GM23338 (cell line): ENCODE measurements around the gene LRSAM1. TPM values are rescaled to one million over a fixed set of nuclear protein-coding genes. Genes with fewer than 3 reads are reported as not detected.

Experiments used
- ATAC-seq: fragments of 200-7000 bp; cut with Tn5 transposase; 3 replicates; pipeline ENCODE4 v1.9.1; 2020
- DNase-seq: peaks from one replicate; pipeline ENCODE4 v3.0.0-alpha.2; 2015; ENCODE audit warnings: low spot score
- H2AFZ ChIP-seq: fragments of 200-600 bp; sonication (generic); 2 replicates; pipeline ENCODE4 v1.8.0; 2016; ENCODE audit warnings: antibody characterized with exemption, mild to moderate bottlenecking, moderate library complexity
- H3F3A ChIP-seq: fragments of 200-600 bp; sonication (generic); replicated peaks from 2 replicates; pipeline ENCODE4 v1.8.0; 2017; ENCODE audit warnings: antibody characterized with exemption, mixed run types, low read depth
- H3K27ac ChIP-seq: fragments of 200-600 bp; sonication (generic); 2 replicates; pipeline ENCODE4 v1.6.1; 2016; ENCODE audit warnings: low read depth
- H3K27me3 ChIP-seq: fragments of 200-600 bp; sonication (generic); 2 replicates; pipeline ENCODE4 v1.8.0; 2016; ENCODE audit warnings: mild to moderate bottlenecking, mixed run types, moderate library complexity; ENCODE audit not compliant: insufficient read depth
- H3K36me3 ChIP-seq: fragments of 200-600 bp; sonication (generic); 2 replicates; pipeline ENCODE4 v1.8.0; 2016; ENCODE audit warnings: mild to moderate bottlenecking; ENCODE audit not compliant: insufficient read depth
- H3K4me1 ChIP-seq: fragments of 200-600 bp; sonication (generic); 2 replicates; pipeline ENCODE4 v1.8.0; 2016; ENCODE audit warnings: mild to moderate bottlenecking, moderate library complexity; ENCODE audit not compliant: insufficient read depth
- H3K4me2 ChIP-seq: fragments of 200-600 bp; sonication (generic); 2 replicates; pipeline ENCODE4 v1.7.1; 2017; ENCODE audit warnings: mixed run types
- H3K4me3 ChIP-seq: fragments of 200-600 bp; sonication (generic); 2 replicates; pipeline ENCODE4 v1.6.1; 2016; ENCODE audit warnings: mixed run types
- H3K79me2 ChIP-seq: fragments of 200-600 bp; sonication (generic); replicated peaks from 2 replicates; pipeline ENCODE4 v1.8.0; 2017; ENCODE audit warnings: mild to moderate bottlenecking; ENCODE audit not compliant: insufficient read depth
- H3K9me2 ChIP-seq: fragments of 200-600 bp; sonication (generic); 2 replicates; pipeline ENCODE4 v1.8.0; 2017; ENCODE audit not compliant: insufficient read depth
- H4K20me1 ChIP-seq: fragments of 200-600 bp; sonication (generic); replicated peaks from 2 replicates; pipeline ENCODE4 v1.8.0; 2017; ENCODE audit warnings: mild to moderate bottlenecking; ENCODE audit not compliant: insufficient read depth
- H3K27ac Mint-ChIP-seq: 2 replicates; pipeline ENCODE4 v1.8.0; 2020; ENCODE audit warnings: inconsistent platforms, mild to moderate bottlenecking, moderate library complexity, mixed read lengths
- H3K27me3 Mint-ChIP-seq: 3 replicates; pipeline ENCODE4 v1.8.0; 2022; ENCODE audit warnings: low read depth, mild to moderate bottlenecking, moderate library complexity, mixed read lengths, inconsistent platforms; ENCODE audit not compliant: insufficient read depth, poor library complexity
- H3K36me3 Mint-ChIP-seq: 3 replicates; pipeline ENCODE4 v1.8.0; 2021; ENCODE audit warnings: low read depth, mild to moderate bottlenecking, inconsistent platforms, moderate library complexity, mixed read lengths
- H3K4me1 Mint-ChIP-seq: 3 replicates; pipeline ENCODE4 v1.8.0; 2020; ENCODE audit warnings: mild to moderate bottlenecking, inconsistent platforms, mixed read lengths
- H3K4me3 Mint-ChIP-seq: 3 replicates; pipeline ENCODE4 v1.8.0; 2021; ENCODE audit warnings: moderate library complexity, mild to moderate bottlenecking, inconsistent platforms, mixed read lengths
- H3K9me3 Mint-ChIP-seq: 3 replicates; pipeline ENCODE4 v1.8.0; 2020; ENCODE audit warnings: moderate library complexity, mild to moderate bottlenecking, inconsistent platforms, mixed read lengths
- CREB1 ChIP-seq: fragments of 250-450 bp; sonication (Bioruptor Pico); IDR thresholded peaks from 2 replicates; pipeline ENCODE4 v1.5.0; 2020; ENCODE audit warnings: low read depth, mild to moderate bottlenecking, moderate library complexity
- CTCF ChIP-seq, 2 experiments: fragments of 200-600 bp in 1 of 2; sonication (generic) in 1 of 2; conservative IDR thresholded peaks; 2 replicates each; pipeline versions ENCODE4 v1.5.1 to v1.6.1; 2016 to 2017; ENCODE audit warnings: antibody characterized with exemption in 2 of 2, low read depth in 2 of 2, mild to moderate bottlenecking in 2 of 2, moderate library complexity in 1 of 2
- ETS1 ChIP-seq: IDR thresholded peaks from 2 replicates; pipeline ENCODE4 v1.6.1; 2016; ENCODE audit warnings: antibody characterized with exemption
- EZH2 ChIP-seq: fragments of 200-600 bp; sonication (generic); IDR thresholded peaks from one replicate; pipeline ENCODE4 v1.8.0; 2017; ENCODE audit warnings: antibody characterized with exemption, mild to moderate bottlenecking, low read depth; ENCODE audit not compliant: unreplicated experiment
- EZH2phosphoT487 ChIP-seq: fragments of 200-600 bp; sonication (generic); IDR thresholded peaks from one replicate; pipeline ENCODE4 v1.8.1; 2018; ENCODE audit warnings: antibody characterized with exemption; ENCODE audit not compliant: unreplicated experiment
- JUNB ChIP-seq: IDR thresholded peaks from one replicate; pipeline ENCODE4 v1.6.1; 2016; ENCODE audit warnings: antibody characterized with exemption; ENCODE audit not compliant: unreplicated experiment
- NANOG ChIP-seq: IDR thresholded peaks from 2 replicates; pipeline ENCODE4 v1.6.1; 2016; ENCODE audit warnings: antibody characterized with exemption, borderline replicate concordance
- POLR2AphosphoS5 ChIP-seq: IDR thresholded peaks from 2 replicates; pipeline ENCODE4 v1.6.1; 2016; ENCODE audit warnings: antibody characterized with exemption, low read depth
- ZNF331 ChIP-seq: fragments of 250-450 bp; sonication (Bioruptor Pico); IDR thresholded peaks from 2 replicates; pipeline ENCODE4 v1.5.0; 2020; ENCODE audit warnings: low read depth, mild to moderate bottlenecking, moderate library complexity
- ZNF462 ChIP-seq: fragments of 250-450 bp; sonication (Bioruptor Pico); IDR thresholded peaks from 2 replicates; pipeline ENCODE4 v1.5.0; 2020; ENCODE audit warnings: mild to moderate bottlenecking, moderate library complexity
- polyA plus RNA-seq: library from polyadenylated mRNA; unstranded; fragments of >200 nt; fragmentation: Nextera tagmentation; extraction: Ambion mirVana; gene quantifications from 2 replicates; pipeline ENCODE4 v1.2.1, GENCODE V29; 2016
- total RNA-seq: library from RNA; depleted of rRNA; stranded (reverse); fragments of >200 nt; shearing (Covaris generic); gene quantifications from 2 replicates; pipeline ENCODE4 v1.2.3, GENCODE V29; 2014

Gene LRSAM1
- total and polyA plus RNA-seq, 2 experiments from 2014 or later, result 12.8 to 21.9 TPM

- Histone ChIP-seq H3K4me3 (no peak overlapping the region), H3K27ac (no peak overlapping the region), H4K20me1 (no peaks in the 10 kb centered on the region; the same call in 1 of the 2 replicates), H3K4me1 (0 out of 2 replicates have a peak, but pooled peaks cover 8% of the 10 kb centered on the region), H2AFZ (no peak overlapping the region), H3K27me3 (no peaks in the 10 kb centered on the region), H3K79me2 (no peaks in the 10 kb centered on the region), H3K4me2 (no peak overlapping the region), H3K36me3 (peaks cover 4% of the 10 kb centered on the region), H3K9me2 (no peaks in the 10 kb centered on the region), H3F3A (0 out of 2 replicates have a peak, but pooled peaks cover 7% of the 10 kb centered on the region)
- Mint-ChIP-seq H3K27ac (no peak overlapping the region), H3K36me3 (peaks cover 18% of the 10 kb centered on the region), H3K9me3 (no peaks in the 10 kb centered on the region), H3K27me3 (no peaks in the 10 kb centered on the region), H3K4me1 (no peaks in the 10 kb centered on the region; the same call in 2 of the 3 replicates), H3K4me3 (no peak overlapping the region)
- ATAC-seq (no peak), DNase-seq (no peak)
- TF ChIP-seq EZH2 (no peak), NANOG (no peak), JUNB (no peak), CTCF (conservative IDR thresholded peaks at IDR 0.05; ENCODE audit: low read depth in 2 of 2) (no peak), POLR2AphosphoS5 (no peak), ETS1 (no peak)
These were observed 22.6 kb downstream of the LRSAM1 start for GRCh38 chr9:127473932-127474331.

- Histone ChIP-seq H3K4me3 (no peak overlapping the region), H3K4me2 (no peak overlapping the region), H3K4me1 (0 out of 2 replicates have a peak, but pooled peaks cover 8% of the 10 kb centered on the region), H3K9me2 (no peaks in the 10 kb centered on the region), H3K27ac (no peak overlapping the region), H3F3A (0 out of 2 replicates have a peak, but pooled peaks cover 5% of the 10 kb centered on the region), H3K79me2 (no peaks in the 10 kb centered on the region), H3K36me3 (peaks cover 4% of the 10 kb centered on the region; the same call in 1 of the 2 replicates), H4K20me1 (no peaks in the 10 kb centered on the region; the same call in 1 of the 2 replicates), H3K27me3 (no peaks in the 10 kb centered on the region), H2AFZ (no peak overlapping the region)
- Mint-ChIP-seq H3K36me3 (peaks cover 15% of the 10 kb centered on the region), H3K27me3 (no peaks in the 10 kb centered on the region), H3K4me3 (no peak overlapping the region), H3K27ac (no peak overlapping the region), H3K4me1 (no peaks in the 10 kb centered on the region; the same call in 2 of the 3 replicates), H3K9me3 (no peaks in the 10 kb centered on the region)
- DNase-seq (no peak), ATAC-seq (no peak)
- TF ChIP-seq EZH2phosphoT487 (no peak), POLR2AphosphoS5 (no peak), ZNF331 (CRISPR knock-in tag) (no peak), ETS1 (no peak), CREB1 (CRISPR knock-in tag) (no peak), ZNF462 (CRISPR knock-in tag) (no peak)
These were observed 23.3 kb downstream of the LRSAM1 start for GRCh38 chr9:127474592-127474991.
